Colonic mucosa (tissue), 4 donors: ENCODE data around the gene TXK. TPM values are rescaled to one million over a fixed set of nuclear protein-coding genes. Genes with fewer than 3 reads are reported as not detected.

Experiments used
- DNase-seq: peaks from one replicate; pipeline ENCODE4 v3.0.0-alpha.2; 2020
- H3K27ac ChIP-seq: fragments of 200-600 bp; one replicate; pipeline ENCODE4 v1.8.0; 2021
- H3K27me3 ChIP-seq: fragments of 200-600 bp; one replicate; pipeline ENCODE4 v1.8.0; 2021
- H3K36me3 ChIP-seq: fragments of 200-600 bp; one replicate; pipeline ENCODE4 v1.8.0; 2021
- H3K4me1 ChIP-seq: fragments of 200-600 bp; one replicate; pipeline ENCODE4 v1.8.0; 2021; ENCODE audit warnings: mild to moderate bottlenecking
- H3K4me3 ChIP-seq: fragments of 200-600 bp; one replicate; pipeline ENCODE4 v1.8.0; 2021
- H3K9ac ChIP-seq, 2 donors: one replicate each; pipeline ENCODE4 v1.7.0; 2013; ENCODE audit warnings: control low read depth in 2 of 2, low read depth in 2 of 2, low read length in 2 of 2
- H3K9me3 ChIP-seq: fragments of 200-600 bp; one replicate; pipeline ENCODE4 v1.8.0; 2021
- intact Hi-C: fragments of 100-400 bp; cut with DNase I; formaldehyde crosslinking; loops from one replicate; pipeline ENCODE4 v1.14.1; 2022
- total RNA-seq, 2 donors: library from RNA; stranded (reverse); fragmentation: NEBNext Ultra II Directional in 1 of 2; extraction: Animal tissue kit (Norgen Biotek cat#: 25700) in 1 of 2; gene quantifications; one replicate each; pipeline ENCODE4 v1.2.1, GENCODE V29; 2021
- TF ChIP-seq, protein P1 (sequence below): fragments of 200-600 bp; IDR thresholded peaks from one replicate; pipeline ENCODE4 v1.8.0; 2022; ENCODE audit warnings: antibody characterized with exemption, mild to moderate bottlenecking
- donor health status: healthy.
- donor health status: DM: no; HTN: no; CAD: no.
- donor health status: DM: no; HTN: no; CAD: no.

TXK gene
- total RNA-seq, 2 donors from 2014 or later = 0.57 to 0.72 TPM

DNA sequence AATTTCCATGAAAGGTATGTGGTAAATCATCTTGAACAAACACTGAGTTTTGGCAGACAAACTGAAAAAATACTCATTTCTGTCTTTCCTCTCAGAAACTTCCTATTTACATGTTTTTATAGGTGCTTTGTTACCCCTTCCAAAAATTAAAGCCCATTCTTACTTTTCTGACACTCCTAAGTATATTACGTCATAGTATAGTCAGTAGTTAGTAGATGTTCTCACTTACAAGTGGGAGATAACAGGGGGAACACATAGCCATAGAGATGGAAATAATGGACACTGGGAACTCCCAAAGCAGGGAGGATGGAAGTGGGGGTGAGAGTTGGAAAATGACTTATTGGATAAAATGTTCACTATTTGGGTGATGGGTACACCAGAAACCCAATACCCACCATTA, 28.8 kb downstream of the TXK start:
- no peak for DNase-seq
- Histone ChIP-seq H3K4me1 (no peaks in the 10 kb centered on the region), H3K36me3 (no peaks in the 10 kb centered on the region), H3K4me3 (no peak overlapping the region), H3K9ac (no peak overlapping the region), H3K27me3 (no peaks in the 10 kb centered on the region), H3K27ac (no peak overlapping the region), H3K9me3 (no peaks in the 10 kb centered on the region)
- TF ChIP-seq, protein P1, sequence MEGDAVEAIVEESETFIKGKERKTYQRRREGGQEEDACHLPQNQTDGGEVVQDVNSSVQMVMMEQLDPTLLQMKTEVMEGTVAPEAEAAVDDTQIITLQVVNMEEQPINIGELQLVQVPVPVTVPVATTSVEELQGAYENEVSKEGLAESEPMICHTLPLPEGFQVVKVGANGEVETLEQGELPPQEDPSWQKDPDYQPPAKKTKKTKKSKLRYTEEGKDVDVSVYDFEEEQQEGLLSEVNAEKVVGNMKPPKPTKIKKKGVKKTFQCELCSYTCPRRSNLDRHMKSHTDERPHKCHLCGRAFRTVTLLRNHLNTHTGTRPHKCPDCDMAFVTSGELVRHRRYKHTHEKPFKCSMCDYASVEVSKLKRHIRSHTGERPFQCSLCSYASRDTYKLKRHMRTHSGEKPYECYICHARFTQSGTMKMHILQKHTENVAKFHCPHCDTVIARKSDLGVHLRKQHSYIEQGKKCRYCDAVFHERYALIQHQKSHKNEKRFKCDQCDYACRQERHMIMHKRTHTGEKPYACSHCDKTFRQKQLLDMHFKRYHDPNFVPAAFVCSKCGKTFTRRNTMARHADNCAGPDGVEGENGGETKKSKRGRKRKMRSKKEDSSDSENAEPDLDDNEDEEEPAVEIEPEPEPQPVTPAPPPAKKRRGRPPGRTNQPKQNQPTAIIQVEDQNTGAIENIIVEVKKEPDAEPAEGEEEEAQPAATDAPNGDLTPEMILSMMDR = no peak
- intact Hi-C loops = no loop called here

DNA sequence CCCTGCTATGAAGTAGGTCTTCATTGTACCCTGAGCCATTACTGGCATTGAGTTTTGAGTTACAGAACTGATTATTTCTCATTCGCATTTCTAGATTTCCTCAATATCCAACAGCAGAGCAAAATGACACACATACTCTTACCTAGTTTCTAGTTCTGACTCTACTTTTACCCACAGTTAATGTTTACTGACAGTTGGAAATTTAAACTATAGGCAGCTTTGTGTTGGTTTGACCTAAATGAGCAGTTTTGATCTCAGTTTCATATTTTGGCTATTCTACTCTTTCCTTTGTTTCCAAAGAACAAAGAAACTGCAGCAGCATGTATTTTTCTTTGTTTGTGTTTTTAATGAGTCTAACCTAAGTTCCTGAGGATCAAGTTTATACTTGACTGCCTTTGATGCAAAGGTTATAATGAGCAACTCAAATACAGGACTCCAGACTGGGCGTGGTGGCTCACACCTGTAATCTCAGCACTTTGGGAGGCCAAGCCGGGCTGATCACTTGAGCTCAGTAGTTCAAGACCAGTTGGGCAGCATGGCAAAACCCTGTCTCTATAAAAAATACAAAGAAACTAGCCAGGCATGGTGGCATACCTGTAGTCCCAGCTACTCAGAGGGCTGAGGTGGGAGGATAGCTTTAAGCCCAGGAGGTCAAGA, 30.4 kb downstream of the TXK start:
- Histone ChIP-seq H3K36me3 (no peaks in the 10 kb centered on the region), H3K9me3 (no peaks in the 10 kb centered on the region), H3K9ac (no peak overlapping the region), H3K27ac (no peak overlapping the region), H3K4me1 (no peaks in the 10 kb centered on the region), H3K27me3 (no peaks in the 10 kb centered on the region), H3K4me3 (no peak overlapping the region)
- no peak for DNase-seq
- TF ChIP-seq, protein P1 = no peak
- intact Hi-C loops = no loop called here

DNA sequence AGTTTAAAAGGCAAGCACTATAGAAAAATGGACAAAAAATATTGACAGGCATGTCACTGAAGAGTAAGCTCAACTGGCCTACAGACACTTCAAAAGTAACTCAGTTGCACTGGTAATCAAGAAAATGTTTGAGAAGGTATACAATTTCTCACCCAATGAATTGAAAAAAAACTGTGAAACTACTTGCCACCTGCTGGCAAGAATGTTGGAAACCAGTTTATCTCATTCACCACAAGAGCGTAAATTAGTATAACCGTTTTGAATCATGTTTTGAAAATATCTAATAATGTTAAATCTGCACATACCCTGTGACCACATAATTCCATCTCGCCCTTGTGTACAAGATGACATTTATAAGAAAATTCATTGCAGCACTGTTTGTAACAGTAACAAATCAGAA, 31.7 kb downstream of the TXK start:
- TF ChIP-seq, protein P1 = no peak
- Histone ChIP-seq H3K4me1 (no peaks in the 10 kb centered on the region), H3K4me3 (no peak overlapping the region), H3K9me3 (no peaks in the 10 kb centered on the region), H3K9ac (no peak overlapping the region), H3K27ac (no peak overlapping the region), H3K27me3 (no peaks in the 10 kb centered on the region), H3K36me3 (no peaks in the 10 kb centered on the region)
- intact Hi-C loops = no loop called here
- no peak for DNase-seq

DNA sequence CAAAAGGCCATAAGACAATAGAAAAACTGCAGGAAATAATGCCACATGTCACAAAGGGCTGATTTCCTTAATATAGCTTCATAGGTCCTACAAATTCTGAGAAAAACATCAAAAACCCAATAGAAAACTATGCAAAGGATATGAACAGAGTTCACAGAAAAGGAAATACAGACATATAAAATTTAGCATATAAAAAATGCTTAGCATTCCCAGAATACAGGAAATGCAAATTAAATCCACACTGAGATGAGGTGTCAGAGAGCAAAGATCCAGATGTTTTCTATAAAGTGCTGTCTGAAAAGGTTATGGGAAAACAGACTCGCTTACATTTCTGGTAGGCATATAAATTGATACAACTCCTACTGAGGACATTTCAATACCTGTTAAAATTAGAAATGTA, 33.8 kb downstream of the TXK start:
- TF ChIP-seq, protein P1 = no peak
- H3K9ac ChIP-seq = no peak overlapping the region
- no peak overlapping the region for H3K4me3 ChIP-seq
- H3K27ac ChIP-seq = no peak overlapping the region
- no peaks in the 10 kb centered on the region for H3K4me1 ChIP-seq
- H3K9me3 ChIP-seq = no peaks in the 10 kb centered on the region
- H3K27me3 ChIP-seq = no peaks in the 10 kb centered on the region
- H3K36me3 ChIP-seq = no peaks in the 10 kb centered on the region
- intact Hi-C loops = no loop called here
- no peak for DNase-seq

DNA sequence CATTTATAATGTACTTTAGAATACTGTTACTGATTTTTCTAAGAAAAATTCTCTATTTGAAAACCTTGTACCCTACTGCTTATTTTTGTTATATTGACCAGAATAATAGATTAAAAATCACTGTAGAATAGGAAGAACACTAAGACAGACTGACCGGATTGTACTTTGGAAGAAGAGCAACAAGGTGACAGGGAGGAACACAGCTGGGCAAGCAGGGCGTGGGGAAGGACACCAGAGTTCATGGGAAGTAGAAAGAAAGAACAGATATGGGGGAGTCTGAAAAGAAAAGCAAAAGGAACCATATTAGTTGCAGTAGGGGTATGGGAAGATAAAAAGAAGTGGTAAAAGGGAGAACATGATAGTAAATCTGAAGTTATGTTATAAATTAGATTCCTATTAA, 38.6 kb downstream of the TXK start:
- H3K9me3 ChIP-seq = no peaks in the 10 kb centered on the region
- TF ChIP-seq, protein P1 = no peak
- no peaks in the 10 kb centered on the region for H3K27me3 ChIP-seq
- intact Hi-C loops = no loop called here
- no peak for DNase-seq
- no peak overlapping the region for H3K4me3 ChIP-seq
- H3K36me3 ChIP-seq = no peaks in the 10 kb centered on the region
- H3K27ac ChIP-seq = no peak overlapping the region
- no peak overlapping the region for H3K9ac ChIP-seq
- no peaks in the 10 kb centered on the region for H3K4me1 ChIP-seq
